Activated CD8-positive, alpha-beta memory T cell treated with anti-CD3 and anti-CD28 coated beads, Interleukin-2, amount 50 U/mL, for 4 hours (primary cell): Measurements from ENCODE around the gene DNAH12.
A peak's percentile ranks its signal among the peaks of the same experiment; 100 is the strongest.

Experiments used
- DNase-seq: peaks from one replicate; pipeline ENCODE4 v3.0.0-alpha.2; 2020

DNAH12 gene, protein sequence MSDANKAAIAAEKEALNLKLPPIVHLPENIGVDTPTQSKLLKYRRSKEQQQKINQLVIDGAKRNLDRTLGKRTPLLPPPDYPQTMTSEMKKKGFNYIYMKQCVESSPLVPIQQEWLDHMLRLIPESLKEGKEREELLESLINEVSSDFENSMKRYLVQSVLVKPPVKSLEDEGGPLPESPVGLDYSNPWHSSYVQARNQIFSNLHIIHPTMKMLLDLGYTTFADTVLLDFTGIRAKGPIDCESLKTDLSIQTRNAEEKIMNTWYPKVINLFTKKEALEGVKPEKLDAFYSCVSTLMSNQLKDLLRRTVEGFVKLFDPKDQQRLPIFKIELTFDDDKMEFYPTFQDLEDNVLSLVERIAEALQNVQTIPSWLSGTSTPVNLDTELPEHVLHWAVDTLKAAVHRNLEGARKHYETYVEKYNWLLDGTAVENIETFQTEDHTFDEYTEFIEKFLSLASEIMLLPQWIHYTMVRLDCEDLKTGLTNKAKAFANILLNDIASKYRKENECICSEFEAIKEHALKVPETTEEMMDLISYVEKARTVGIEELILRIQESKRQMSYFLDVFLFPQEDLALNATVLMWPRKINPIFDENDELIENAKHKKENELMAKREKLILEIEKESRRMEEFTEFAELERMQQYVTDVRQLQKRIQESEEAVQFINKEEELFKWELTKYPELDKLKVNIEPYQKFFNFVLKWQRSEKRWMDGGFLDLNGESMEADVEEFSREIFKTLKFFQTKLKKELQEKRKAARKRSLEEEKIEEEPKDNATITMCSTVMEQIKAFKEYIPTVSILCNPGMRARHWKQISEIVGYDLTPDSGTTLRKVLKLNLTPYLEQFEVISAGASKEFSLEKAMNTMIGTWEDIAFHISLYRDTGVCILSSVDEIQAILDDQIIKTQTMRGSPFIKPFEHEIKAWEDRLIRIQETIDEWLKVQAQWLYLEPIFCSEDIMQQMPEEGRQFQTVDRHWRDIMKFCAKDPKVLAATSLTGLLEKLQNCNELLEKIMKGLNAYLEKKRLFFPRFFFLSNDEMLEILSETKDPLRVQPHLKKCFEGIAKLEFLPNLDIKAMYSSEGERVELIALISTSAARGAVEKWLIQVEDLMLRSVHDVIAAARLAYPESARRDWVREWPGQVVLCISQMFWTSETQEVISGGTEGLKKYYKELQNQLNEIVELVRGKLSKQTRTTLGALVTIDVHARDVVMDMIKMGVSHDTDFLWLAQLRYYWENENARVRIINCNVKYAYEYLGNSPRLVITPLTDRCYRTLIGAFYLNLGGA (N-terminal part only)

GRCh38 chr3:57544181-57545125 lies at the start of gene DNAH12:
DNAH12 (minus strand) TSS chr3:57544344; CDS start chr3:57542870, 1,474 bp downstream.
- DNase-seq = no peak

GRCh38 chr3:57592306-57592705 lies 48.2 kb upstream of the DNAH12 start:
- DNase-seq = no peak

DNA sequence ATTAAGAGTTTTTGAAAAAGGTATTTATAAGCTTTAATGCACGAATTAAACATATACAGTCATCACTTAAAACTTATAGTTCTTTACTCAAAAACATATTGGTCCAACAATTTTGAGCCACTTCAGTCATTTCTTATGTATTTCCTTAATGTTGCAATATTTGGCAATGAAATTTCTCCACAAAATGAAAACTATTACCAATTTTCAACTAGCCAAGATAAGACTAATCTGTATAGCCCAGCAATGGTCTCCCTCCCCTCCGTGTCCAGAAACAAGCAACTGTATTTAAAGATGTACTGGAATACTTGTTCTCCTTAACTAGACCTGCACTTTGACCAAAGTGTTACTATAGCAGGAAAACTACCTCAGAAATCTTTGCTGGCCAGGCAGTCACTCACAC lies 43.8 kb upstream of the DNAH12 start:
- DNase-seq = no peak

GRCh38 chr3:57586778-57587177 lies 42.6 kb upstream of the DNAH12 start:
- DNase-seq = no peak

DNA sequence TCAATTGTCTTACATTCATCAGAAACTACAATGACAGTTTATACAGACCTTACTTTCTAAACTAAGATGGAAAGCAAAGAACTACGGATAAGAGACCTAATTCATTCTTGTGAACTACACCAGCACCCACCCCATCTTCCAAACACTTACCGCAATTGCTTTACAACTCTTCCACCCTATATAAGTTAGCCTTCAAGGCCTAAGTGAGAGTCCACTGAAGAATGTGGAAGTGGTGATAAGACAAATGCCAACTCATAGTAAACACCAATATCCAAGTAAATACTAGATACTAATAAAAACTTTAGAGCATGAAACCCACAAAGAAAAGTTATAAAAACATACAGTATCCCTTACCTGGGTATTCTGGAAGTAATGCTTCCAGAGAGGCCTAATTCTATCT lies 39.4 kb upstream of the DNAH12 start:
- DNase-seq = no peak

DNA sequence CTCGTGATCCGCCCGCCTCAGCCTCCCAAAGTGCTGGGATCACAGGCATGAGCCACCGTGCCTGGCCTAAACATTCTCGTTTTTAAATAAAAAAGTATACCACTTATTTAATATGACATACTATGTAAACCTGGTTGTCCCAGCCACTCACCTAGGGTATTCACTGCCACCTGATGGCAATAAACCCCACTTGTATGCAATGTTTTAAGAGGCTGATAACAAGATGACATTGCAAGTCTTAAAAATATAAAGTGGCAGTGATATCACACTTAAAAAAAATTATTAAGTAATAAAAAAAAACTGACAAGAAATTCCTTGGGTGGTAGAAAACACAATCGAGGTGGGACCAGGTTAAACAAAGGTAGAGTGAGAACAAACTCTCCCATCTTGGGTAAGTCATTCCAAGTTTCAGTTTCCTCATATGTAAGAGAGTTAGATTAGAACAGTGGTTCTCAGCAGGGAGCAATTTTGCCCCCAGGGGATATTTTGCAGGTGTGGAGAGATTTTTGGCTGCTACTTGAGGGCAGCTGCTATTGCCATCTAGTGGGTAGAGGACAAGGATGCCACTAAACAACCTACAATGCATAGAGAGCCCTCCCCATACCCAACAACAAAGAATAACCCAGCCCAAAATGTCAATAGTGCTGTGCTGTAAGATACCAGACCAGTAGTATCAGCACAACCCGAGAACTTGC lies 38.5 kb upstream of the DNAH12 start:
- no peak for DNase-seq

DNA sequence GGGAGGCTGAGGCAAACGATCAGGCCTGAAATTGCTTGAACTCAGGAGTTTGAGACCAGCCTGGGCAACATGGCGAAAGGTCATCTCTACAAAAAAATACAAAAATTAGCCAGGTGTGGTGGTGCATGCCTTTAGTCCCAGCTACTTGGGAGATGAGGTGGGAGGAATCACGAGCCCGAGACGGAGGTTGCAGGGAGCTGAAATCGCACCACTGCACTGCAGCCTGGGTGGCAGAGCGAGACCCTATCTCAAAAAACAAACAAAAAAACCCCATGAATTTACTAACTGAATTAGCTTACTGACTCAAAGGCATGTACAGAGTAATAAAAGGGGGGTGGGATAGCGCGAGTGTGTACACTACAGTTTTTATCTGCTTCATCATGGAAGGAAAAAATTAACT lies 33.7 kb upstream of the DNAH12 start:
- no peak for DNase-seq

DNA sequence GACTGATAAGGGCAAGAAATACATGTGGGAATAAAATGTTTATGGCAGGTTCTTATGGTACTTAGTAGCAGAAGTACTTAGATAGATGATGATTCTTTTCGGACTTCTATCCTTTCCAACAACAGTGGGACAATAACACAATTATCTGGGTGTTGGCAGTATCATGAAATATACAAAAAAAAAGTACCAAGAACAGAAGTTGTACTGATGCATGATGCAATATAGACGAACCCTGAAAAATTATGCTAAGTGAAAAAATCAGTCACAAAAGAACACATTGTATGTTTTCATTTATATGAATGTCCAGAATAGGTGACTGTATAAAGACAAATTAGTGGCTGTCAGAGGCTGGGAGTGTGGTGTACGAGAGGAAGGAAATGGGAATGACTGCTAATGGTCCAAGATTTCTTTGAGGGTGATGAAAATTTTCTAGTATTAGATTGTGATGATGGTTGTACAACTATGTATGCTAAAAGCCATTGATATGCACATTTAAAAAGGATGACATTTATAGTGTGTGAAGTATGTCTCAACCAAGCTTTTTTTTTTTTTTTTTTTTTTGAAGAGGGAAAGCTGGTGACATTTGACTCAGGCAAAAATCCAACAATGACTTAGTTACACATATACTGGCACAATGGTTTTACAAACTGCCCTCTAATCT lies 32.0 kb upstream of the DNAH12 start:
- DNase-seq = no peak

DNA sequence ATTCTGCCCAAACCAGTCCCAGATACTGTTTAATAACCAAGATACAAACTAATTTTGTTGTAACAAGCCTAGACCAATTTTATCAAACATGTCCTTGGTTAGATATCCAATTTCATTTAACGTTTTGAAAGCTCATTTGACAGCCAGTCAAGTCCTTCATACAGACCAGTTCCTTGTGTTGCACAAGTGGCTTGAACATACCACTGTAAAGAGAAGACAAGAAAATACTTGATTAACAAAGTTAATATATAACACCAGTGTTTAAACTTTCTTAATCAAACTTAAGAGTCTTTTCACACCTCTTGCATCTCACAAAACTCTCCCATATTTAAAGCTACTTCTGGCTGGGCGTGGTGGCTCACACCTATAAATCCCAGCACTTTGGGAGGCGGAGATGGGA lies 28.0 kb upstream of the DNAH12 start:
- no peak for DNase-seq

- no peak for DNase-seq
Measured at GRCh38 chr3:57570878-57571277, 26.7 kb upstream of the DNAH12 start.

DNA sequence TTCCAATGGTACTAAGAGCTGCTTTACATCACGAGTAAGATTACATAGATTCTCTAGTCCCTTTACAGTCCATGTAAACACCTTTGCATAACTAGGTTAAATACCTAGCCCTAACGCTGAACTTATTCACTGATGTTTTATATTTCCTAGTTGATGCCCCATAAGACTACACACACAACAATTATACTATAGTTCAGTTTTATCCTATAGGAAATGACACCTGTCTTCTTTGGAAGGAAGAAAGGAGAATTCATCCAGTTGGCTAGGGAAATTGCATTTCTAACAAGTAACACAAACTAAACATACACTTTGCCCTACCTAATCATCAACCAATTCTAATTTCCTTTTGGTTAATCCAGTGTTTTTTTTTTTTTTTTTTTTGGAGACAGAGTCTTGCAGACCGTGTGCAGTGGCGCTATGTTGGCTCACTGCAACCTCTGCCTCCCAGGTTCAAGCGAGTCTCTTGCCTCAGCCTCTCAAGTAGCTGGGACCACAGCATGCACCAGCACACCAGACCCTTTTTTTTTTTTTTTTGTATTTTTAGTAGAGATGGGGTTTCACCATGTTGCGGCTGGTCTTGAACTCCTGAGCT lies 25.8 kb upstream of the DNAH12 start:
- DNase-seq = no peak

DNA sequence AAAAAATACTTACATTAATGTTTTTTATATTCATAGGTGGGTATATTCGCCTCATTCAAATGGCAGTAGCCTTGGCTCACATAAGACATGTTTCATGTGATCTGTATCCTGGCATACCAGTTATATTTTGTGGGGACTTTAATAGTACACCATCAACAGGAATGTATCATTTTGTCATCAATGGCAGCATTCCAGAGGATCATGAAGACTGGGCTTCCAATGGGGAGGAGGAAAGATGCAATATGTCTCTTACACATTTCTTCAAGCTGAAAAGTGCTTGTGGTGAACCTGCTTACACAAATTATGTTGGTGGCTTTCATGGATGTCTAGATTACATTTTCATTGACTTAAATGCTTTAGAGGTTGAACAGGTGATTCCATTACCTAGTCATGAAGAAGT lies 15.4 kb upstream of the DNAH12 start:
- no peak for DNase-seq

GRCh38 chr3:57557085-57557537 lies 13.0 kb upstream of the DNAH12 start:
- peak; percentile 30 for DNase-seq

- DNase-seq = peak; percentile 32
Measured at GRCh38 chr3:57556459-57557084, 12.4 kb upstream of the DNAH12 start.

- DNase-seq = peak; percentile 79
Measured at GRCh38 chr3:57555738-57556458, 11.8 kb upstream of the DNAH12 start, which contains the start of gene PDE12. PDE12 (plus strand) TSS chr3:57556274; CDS start chr3:57556380, 106 bp downstream.

GRCh38 chr3:57555306-57555705 lies 11.2 kb upstream of the DNAH12 start:
- DNase-seq = no peak

DNA sequence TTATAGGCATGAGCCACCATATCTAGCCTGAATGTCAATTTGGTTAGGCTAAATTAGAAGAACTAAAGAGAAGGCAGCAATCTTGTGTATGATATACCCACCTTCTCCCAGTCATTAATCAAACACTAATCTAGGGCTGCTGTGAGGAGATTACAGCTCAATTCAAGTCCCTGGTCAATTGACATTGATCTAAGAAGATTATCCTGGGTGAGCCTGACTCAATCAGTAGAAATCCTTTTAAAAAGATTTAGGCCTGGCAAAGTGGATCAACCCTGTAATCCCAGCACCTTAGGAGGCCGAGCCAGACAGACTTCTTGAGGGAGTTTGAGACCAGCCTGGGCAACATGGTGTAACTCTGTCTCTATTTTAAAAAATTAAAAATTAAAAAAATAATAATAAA lies 2.5 kb upstream of the DNAH12 start:
- no peak for DNase-seq

DNA sequence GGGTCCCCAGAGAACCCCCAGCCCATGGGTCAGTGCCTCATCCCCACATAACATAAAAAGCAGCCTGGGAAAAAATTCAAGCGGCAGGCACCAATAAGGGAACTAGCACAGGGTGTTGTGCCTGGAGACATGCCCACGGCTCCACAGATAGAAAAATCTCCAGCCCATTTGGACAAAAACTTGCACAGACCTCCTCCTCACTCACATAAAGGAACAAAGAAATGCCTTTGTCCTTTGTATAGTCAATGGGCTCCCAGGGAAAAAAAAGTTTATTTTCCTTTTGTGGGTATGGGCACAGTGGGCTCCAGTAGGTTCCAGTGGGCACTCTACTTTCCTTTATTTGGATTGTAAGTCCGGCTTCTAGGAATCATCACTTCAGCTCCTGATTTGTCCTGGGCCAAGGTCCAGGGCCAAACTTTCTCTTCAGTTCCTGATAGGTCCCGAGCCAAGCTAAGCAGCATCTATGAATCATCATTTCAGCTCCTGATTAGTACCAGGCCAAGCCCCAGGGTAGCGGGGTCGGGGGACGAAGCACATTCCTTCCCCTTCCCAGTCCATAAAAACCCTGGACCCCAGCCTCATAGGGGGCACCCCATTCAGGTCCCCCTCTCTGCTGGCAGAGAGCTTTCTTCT lies 1.6 kb upstream of the DNAH12 start:
- DNase-seq = no peak
